GM21528 (cell line): Measurements from ENCODE around the gene EPB42.
"Not testable (repeated sequence)": the region's sequence is repeated elsewhere in the genome, so short reads cannot be mapped to it uniquely, and the experiment has no call there.

ENCODE experiments used
- ATAC-seq: cut with Tn5 transposase; IDR thresholded peaks from one replicate; pipeline ENCODE4 v1.9.1; 2021; ENCODE audit warnings: mild to moderate bottlenecking, moderate library complexity; ENCODE audit not compliant: unreplicated experiment, low FRiP score

The EPB42 gene

DNA sequence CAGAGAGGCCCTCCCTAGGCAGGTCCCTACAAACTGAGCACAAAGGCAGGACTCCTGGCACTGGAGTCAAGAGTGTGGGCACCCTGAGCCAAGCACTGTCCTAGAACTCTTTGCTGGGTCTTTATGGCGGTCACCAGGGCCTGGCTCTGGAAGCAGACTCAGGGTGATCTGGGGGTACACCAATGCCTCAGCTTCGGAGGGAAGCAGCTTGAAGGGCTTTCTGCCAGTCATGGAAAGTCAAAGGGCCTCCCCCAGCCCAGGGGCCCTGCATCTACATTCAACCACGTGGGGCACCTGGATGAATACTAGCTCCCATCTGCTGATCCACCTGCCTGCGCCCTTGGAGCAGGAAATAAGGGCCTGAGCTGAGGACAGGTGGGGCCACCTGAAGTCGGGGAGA is 7.4 kb downstream of the EPB42 start:
- ATAC-seq: no peak

DNA sequence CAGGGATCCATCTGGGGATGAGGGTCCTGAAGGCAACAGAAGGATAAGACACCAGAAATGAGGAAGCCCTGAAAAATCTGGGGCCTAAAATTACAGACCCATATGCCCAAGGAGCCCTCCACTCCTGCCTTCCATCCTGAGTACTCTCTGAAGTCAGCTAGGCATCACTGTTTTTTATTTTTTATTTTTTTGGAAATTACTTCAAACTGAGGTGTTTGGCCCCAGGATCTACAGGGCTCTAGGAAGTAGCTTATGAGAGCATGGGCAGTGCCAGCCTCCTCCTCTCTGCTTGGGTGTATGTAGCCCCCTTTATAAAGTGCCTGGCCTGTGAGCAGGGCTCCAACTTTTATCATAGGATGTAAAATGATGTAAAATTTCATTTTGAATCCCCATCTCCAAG is 7.9 kb downstream of the EPB42 start:
- no peak for ATAC-seq

DNA sequence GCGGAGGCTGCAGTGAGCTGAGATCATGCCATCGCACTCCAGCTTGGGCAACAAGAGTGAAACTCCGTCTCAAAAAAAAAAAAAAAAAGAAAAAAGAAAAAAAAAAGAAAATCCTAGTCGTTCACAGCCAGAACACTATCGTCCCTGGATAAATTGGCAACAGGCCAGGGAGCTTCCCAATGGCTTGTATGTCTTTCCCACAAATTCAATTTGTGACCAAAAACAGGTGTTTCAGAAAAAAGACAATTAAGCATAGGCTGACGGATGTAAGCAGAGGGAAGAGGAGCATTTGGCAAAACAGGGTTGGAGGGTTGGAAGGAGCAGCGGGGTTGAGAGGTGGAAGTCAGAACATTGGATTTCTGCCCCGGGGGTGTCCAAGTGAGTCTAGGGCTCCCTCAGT is 8.5 kb downstream of the EPB42 start:
- no peak for ATAC-seq

- ATAC-seq: no peak
Measured at GRCh38 chr15:43211224-43211735, 9.5 kb downstream of the EPB42 start.

DNA sequence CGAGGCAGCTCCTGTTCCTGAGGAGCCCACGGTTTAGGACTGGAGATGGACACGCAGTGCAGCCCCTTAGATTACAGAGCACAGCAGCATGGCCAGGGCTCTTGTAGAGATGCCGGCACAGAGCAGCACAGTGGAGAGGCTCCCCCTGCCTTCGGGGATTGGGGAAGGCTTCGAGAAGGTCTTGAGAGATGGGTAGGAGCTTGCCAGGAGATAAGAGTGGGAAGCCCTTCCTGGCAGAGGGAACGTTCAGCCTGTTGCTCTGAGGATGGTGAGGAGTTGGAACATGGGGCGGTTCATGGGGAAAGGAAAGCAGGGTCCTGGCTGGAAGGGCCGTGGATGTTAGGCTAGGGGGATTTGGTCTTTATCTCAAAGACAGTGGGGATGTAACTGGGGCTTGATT is 10.0 kb downstream of the EPB42 start:
- ATAC-seq: no peak

DNA sequence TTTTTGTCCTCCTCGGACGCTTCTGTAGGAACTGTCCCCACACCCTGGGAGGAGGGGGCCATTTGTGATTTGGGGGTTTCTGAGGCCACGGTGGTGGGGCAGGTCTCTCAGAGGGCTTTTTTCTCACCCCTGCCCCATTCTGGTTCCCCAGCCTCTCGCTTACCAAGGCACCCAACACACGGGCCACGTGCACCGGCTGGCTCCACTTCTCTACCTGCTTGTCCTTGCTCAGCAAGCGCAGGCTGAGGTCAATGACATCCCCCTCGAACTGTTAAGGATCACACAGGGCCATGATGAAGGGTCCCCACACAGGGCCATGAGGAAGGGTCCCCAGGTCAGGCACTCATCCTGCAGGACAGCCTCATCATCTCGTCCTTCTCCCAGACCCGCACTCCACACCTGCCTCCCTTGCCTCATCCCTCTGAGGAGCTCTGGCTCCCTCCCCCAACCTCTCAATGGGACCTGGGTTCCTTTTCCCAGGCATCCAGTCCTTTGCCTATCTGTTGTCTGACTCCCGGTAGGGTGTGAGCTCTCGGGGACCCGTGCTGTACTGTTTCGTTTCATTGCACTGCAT is 10.6 kb downstream of the EPB42 start:
- ATAC-seq: no peak

- ATAC-seq: no peak
Measured at GRCh38 chr15:43209059-43209824, 11.6 kb downstream of the EPB42 start.

- ATAC-seq: no peak
Measured at GRCh38 chr15:43208052-43209002, 12.5 kb downstream of the EPB42 start.

DNA sequence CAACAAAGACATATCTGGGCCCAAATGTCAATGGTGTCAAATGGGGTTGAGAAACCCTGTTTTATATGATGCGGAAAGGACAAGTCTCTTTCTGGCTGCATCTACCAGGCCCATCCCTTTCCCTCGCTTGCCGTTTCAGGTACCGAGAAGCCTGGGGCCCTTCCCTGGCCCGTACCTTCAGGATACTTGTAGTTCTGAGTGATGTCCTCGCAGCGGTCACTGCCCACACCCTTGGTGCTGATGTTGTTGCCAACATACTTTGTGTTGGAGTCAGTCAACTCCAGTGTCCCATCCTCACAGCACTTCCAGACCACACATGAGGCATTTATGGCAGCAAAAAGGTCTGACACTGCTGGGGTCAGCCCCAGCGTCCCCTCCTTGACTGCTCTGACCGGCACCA is 13.8 kb downstream of the EPB42 start:
- ATAC-seq: no peak

DNA sequence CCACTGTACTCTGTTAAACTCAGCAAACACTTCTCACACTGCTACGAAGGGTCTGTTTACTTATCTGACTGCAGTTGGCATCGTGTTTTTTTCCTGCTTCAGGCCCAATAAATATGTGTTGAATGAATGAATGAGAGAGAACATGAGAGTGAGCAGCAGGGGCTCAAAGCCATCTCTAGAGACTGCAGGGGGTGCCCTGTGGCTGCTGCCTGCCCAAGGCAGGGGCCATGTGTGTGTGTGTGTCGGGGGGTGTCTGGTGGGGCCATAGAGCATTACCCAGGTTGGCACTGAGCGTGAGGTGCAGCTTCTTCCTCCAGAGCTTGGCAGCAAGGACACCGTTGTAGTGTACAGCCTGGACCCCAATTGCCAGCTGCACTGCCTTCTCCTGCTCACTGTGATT is 14.8 kb downstream of the EPB42 start:
- ATAC-seq: no peak

GRCh38 chr15:43204016-43204901 is 16.6 kb downstream of the EPB42 start:
- no peak for ATAC-seq

GRCh38 chr15:43199945-43200488 is 20.8 kb downstream of the EPB42 start:
- no peak for ATAC-seq

DNA sequence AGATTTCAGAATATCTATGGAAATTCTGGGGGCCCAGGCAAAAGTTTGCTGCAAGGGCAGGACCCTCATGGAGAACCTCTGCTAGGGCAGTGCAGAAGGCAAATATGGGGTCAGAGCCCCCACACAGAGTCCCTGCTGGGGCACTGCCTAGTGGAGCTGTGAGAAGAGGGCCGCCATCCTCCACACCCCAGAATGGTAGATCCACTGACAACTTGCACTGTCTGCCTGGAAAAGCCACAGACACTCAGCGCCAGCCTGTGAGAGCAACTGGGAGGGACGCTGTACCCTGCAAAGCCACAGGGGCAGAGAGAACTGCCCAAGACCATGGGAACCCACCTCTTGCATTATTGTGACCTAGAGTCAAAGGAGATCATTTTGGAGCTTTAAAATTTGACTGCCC is 21.8 kb downstream of the EPB42 start:
- ATAC-seq: no peak

DNA sequence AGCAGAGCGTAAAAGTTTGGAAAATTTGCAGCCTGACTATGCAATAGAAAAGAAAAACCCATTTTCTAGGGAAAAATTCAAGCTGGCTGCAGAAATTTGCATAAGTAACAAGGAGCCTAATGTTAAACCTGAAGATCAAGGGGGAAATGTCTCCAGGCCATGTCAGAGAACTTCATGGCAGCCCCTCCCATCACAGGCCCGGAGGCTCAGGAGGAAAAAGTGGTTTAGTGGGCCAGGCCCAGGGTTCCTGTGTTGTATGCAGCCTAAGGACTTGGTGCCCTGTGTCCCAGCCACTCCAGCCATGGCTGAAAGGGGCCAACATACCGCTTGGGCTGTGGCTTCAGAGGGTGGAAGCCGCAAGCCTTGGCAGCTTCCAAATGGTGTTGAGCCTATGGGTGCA is 22.3 kb downstream of the EPB42 start:
- not testable (repeated sequence) for ATAC-seq

- ATAC-seq: not testable (repeated sequence)
Measured at GRCh38 chr15:43197773-43198172, 23.0 kb downstream of the EPB42 start.

DNA sequence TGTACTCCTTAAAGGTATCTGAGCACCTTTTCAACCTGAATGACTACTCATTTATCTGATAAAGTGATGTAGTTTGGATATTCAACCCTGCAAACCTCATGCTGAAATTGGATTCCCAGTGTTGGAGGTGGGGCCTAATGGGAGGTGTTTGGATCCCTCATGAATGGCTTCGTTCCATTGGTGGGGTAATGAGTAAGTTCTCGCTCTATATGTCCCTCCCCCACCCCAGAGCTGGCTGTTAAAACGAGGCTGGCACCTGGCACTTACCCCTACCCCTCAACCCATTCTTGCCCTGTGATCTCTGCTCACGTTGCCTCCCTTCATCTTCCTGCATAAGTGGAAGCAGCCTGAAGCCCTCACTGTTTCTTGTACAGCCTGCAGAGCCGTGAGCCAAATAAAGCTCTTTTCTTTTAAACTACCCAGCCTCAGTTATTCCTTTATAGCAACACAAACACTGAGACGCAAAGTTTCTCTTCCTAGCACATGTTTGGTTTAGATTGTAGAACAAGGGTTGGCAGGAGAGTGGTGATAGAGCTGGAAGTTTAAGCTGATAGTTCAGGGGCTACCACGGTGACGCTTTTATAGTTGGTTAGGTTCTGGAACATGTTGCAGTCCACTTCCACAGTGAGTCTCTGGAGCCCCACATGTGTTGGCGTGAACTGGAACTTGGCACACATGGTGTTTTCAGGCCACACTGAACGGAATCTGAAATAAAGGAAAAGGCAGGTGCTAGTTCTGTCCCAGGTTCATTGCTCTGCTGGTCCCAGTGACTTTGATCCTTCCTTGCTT is 23.9 kb downstream of the EPB42 start:
- ATAC-seq: no peak

DNA sequence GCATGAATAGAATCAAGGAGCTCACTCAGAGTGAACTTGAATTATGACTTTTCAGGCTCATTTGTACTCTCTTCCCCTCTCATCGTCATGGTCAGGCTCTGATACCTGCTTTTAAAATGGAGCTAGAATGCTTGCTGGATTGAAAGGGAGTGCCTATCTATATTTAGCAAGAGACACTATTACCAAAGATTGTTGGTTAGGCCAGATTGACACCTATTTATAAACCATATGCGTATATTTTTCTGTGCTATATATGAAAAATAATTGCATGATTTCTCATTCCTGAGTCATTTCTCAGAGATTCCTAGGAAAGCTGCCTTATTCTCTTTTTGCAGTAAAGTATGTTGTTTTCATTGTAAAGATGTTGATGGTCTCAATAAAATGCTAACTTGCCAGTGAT is 26.0 kb downstream of the EPB42 start:
- no peak for ATAC-seq

- ATAC-seq: no peak
Measured at GRCh38 chr15:43193710-43194109, 27.1 kb downstream of the EPB42 start.

GRCh38 chr15:43190178-43190577 is 30.6 kb downstream of the EPB42 start:
- ATAC-seq: no peak
